GM12865 (cell line): ENCODE measurements around the gene ARHGEF7.

Experiments
- DNase-seq: peaks from one replicate; pipeline ENCODE4 v3.0.0; 2010; ENCODE audit warnings: low read depth
- H3K4me3 ChIP-seq: 2 replicates; pipeline ENCODE4 v1.5.1; 2011; ENCODE audit warnings: mild to moderate bottlenecking, low read depth, low read length, control low read depth
- TF ChIP-seq, protein P1 (sequence below): IDR thresholded peaks from 2 replicates; pipeline ENCODE4 v1.5.1; 2011; ENCODE audit warnings: low read length, control low read depth, low read depth, inconsistent platforms; ENCODE audit not compliant: insufficient read depth; ENCODE audit errors: missing control alignments

ARHGEF7 gene

DNA sequence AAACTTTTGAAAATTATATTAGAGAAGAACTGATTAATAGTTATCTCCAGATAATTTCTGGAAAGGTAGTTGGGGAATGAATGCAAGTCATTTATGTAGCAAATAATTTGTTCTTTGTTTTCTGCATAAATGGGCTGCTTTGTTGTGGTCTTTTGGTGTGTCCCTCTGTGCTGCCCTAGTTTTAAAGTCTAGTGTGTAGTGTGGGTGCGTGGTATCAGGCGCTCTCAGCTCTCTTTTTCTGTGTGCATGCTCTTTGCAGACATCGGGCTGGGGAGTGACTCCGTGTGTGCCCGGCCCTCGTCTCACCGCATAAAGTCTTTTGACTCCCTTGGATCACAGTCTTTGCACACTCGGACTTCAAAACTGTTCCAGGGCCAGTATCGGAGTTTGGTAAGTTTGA, 94.5 kb downstream of the ARHGEF7 start:
- no peak for DNase-seq
- TF ChIP-seq, protein P1, sequence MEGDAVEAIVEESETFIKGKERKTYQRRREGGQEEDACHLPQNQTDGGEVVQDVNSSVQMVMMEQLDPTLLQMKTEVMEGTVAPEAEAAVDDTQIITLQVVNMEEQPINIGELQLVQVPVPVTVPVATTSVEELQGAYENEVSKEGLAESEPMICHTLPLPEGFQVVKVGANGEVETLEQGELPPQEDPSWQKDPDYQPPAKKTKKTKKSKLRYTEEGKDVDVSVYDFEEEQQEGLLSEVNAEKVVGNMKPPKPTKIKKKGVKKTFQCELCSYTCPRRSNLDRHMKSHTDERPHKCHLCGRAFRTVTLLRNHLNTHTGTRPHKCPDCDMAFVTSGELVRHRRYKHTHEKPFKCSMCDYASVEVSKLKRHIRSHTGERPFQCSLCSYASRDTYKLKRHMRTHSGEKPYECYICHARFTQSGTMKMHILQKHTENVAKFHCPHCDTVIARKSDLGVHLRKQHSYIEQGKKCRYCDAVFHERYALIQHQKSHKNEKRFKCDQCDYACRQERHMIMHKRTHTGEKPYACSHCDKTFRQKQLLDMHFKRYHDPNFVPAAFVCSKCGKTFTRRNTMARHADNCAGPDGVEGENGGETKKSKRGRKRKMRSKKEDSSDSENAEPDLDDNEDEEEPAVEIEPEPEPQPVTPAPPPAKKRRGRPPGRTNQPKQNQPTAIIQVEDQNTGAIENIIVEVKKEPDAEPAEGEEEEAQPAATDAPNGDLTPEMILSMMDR: no peak

GRCh38 chr13:111210091-111210490, 95.0 kb downstream of the ARHGEF7 start:
- no peak overlapping the region for H3K4me3 ChIP-seq
- no peak for DNase-seq
- TF ChIP-seq, protein P1: no peak

More for the DNA sequence above, 94.5 kb downstream of the ARHGEF7 start:
- no peak overlapping the region for H3K4me3 ChIP-seq

DNA sequence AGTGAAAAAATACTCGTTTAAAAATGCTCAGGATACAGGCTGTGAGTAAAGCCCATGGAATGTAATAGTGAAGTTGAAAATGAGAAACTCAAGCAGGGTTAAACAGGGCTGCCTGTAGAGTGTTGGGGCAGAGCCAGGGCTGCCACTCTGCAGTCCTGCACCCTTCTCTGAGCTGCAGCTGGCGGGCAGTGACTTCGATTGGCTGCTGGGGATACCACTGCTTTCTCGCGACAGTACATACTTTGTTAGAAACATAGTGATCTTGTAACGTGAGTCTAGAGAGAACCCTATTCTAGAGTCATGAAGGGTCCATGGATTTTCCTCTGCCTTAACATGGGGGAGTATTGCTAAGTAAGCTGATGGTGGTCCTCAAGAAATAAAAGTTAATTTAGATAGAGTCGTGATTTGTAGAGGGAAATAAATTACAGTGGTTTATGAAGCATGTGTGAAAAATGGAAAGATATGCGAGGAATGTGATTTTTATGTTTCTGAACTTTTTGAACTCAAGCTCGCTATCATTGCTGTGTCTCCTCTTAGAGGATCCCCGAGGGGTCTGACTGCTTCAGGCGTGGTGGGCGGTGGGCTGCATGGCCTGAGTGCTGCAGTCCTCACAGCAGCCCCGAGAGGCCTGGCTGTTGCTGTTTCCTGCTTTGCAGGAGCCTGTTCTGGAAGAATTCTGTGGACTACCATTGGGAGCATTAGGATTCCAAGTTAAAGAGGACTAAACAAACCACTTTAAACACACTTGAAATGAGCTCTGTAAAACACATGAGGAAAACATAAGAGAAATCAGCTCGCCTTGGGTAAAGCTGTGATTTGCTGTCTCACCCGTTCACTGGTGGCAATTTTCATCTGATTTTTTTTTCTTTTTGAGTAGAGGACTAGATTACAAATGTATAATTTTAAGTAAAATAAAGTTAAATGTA, 95.7 kb downstream of the ARHGEF7 start:
- no peak overlapping the region for H3K4me3 ChIP-seq
- TF ChIP-seq, protein P1: no peak
- DNase-seq: no peak

DNA sequence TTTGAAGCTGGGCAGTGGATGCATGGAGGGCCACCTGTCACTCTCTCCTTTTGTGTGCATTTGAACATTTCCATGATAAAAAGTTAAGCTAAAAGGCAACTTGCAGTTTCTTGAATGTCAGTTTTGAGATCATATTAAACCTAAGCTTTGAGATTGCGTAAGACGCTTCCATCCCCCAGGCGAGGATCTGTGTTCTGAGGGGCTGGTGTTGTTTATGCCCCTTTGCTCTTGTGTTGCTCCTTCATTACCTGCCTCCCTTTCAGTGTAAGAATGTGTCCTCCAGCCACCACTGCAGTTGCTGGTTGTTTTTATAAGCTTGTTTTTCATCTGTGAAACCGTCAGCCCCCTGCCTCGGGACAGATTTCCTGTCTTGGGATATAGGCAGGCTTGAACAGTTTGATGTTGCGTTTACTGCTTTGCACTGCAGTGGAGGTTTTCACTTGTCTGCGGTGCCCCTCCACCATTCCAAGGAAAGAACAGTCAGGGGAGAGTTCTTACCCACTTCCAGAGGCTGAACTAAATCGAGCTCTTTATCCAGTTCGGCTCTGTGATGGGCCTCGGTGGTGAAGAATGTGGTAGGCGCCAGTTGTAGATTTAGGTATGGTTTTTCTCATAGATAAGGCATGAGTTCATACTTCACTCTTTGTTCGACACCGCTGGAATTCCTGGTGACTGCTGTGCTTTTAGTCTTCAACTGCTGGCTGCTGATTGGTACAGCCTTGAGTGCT, 96.8 kb downstream of the ARHGEF7 start:
- TF ChIP-seq, protein P1: no peak
- DNase-seq: no peak
- H3K4me3 ChIP-seq: no peak overlapping the region

DNA sequence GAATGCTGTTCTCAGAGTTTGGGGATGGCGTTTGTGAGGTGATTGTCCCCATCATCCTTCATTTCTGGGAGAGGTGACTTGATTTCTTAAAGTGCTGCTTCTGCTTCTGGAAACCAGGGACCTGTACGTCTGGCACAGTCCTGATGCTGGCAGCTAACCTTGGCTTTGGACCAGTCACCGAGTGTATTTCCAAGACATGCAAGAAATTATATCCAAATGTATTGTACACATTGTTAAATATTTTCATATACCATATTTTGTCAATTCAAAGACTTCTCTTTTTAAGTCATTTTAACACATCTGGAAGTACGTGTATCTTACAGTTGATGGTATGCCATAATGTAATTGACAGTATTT, 97.4 kb downstream of the ARHGEF7 start:
- H3K4me3 ChIP-seq: no peak overlapping the region
- DNase-seq: no peak
- TF ChIP-seq, protein P1: no peak

DNA sequence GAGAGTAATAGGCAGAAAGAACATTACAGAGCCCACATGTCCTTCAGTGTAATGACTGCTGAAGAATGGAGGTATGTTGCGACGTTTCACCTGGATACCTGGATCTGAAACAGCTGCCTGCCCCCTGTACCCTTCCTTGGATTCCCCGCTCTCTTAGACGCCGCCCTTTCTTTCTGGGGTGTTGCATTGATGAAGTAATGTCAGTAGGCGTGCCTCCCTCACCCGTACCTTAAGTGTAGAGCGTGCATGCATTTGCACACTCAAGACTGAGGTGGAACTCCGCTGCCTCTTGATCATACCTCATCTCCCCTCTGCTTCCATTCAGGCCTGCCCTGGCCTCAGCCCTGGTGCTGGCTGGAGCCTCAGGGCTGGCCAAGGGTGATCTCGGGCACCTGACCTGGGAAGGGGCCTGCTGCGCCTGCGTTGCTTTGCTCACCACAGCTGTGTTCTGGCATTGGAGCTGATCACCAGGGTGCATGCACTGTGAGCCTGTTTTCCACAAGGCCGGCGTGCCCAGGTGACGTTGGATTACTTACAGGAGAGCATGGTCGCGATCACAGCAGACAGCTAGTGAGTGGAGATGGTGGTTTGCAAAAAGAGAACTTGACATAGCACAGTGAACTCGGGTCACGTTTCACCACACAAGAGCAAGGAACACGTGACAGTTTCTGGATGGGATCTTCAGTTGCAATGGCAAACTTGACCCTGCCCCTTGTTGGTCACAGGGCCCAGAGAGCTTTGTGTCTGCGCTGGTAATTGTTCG, 99.0 kb downstream of the ARHGEF7 start:
- no peak for DNase-seq
- H3K4me3 ChIP-seq: no peak overlapping the region
- TF ChIP-seq, protein P1: no peak
